ENCODE measurements around the gene PPP1R1B.

PPP1R1B gene

DNA sequence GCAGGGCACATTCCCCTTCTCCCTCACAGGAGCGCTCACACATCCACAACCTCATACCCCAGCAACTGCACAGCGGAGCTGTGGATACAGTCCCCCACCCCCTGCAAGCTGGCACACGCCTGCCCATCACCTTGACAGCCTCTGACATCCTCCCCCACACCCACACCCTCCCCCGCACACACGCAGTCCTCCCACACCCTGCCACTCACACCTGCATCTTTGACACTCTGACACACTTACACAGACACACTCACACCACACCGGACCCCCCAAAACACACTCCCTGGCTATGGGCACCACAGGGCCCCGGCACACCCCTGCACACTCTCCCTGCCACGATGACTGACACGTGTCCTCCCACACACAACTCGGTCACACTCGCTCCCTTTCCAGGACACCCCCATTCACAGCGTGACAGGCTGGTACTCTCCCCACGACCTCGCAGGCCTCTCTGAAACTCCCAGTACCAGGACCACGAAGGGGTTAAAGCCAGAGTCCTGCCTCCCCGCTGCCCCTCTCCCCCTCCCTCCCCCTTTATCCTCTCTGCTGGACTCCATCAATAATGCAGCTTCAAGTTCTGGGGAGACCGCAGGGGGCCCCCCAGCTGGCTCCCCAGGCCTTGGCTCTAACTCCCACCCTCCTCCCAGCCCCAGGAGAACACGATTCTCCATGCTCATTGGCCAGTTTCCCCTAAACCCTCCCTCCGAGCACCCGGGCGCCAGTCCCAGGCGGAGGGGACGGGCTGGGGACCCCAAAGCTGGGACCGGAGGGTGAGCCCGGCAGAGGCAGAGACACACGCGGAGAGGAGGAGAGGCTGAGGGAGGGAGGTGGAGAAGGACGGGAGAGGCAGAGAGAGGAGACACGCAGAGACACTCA lies at the start of gene PPP1R1B:
Gene PPP1R1B (plus strand): TSS at position 782 of the 876 bp plus-strand sequence. CDS start 441 bp downstream, outside the sequence.
- TF ChIP-seq, protein P1, sequence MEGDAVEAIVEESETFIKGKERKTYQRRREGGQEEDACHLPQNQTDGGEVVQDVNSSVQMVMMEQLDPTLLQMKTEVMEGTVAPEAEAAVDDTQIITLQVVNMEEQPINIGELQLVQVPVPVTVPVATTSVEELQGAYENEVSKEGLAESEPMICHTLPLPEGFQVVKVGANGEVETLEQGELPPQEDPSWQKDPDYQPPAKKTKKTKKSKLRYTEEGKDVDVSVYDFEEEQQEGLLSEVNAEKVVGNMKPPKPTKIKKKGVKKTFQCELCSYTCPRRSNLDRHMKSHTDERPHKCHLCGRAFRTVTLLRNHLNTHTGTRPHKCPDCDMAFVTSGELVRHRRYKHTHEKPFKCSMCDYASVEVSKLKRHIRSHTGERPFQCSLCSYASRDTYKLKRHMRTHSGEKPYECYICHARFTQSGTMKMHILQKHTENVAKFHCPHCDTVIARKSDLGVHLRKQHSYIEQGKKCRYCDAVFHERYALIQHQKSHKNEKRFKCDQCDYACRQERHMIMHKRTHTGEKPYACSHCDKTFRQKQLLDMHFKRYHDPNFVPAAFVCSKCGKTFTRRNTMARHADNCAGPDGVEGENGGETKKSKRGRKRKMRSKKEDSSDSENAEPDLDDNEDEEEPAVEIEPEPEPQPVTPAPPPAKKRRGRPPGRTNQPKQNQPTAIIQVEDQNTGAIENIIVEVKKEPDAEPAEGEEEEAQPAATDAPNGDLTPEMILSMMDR (IDR thresholded peaks at IDR 0.05; ENCODE audit: insufficient read depth, missing control alignments) = no peak
- FAIRE-seq (no peak), DNase-seq (ENCODE audit: insufficient read length, low spot score) (no peak)

DNA sequence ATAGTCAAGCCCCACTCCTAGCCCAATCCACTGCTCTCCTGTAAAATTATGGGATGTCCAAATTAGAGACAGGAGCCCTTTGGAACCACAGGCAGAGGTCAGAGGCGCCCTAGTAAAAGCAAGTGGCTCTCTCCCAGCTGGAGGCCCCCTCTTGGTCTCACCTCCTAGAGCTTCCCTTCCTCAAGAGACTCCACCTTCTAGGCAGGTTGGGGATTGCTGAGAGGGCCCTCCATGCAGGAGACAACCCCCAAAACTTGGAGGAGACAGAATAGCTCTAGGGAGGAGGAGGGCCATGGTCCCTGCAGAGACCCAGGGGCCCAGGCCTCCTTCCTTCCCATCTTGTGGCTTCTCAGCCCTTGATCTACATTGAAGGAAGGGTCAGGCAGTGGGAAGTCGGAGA lies 48.5 kb upstream of the PPP1R1B start:
- DNase-seq (ENCODE audit: insufficient read length, low spot score) = no peak
- FAIRE-seq = no peak
- TF ChIP-seq, protein P1 (IDR thresholded peaks at IDR 0.05; ENCODE audit: insufficient read depth, missing control alignments) = no peak

DNA sequence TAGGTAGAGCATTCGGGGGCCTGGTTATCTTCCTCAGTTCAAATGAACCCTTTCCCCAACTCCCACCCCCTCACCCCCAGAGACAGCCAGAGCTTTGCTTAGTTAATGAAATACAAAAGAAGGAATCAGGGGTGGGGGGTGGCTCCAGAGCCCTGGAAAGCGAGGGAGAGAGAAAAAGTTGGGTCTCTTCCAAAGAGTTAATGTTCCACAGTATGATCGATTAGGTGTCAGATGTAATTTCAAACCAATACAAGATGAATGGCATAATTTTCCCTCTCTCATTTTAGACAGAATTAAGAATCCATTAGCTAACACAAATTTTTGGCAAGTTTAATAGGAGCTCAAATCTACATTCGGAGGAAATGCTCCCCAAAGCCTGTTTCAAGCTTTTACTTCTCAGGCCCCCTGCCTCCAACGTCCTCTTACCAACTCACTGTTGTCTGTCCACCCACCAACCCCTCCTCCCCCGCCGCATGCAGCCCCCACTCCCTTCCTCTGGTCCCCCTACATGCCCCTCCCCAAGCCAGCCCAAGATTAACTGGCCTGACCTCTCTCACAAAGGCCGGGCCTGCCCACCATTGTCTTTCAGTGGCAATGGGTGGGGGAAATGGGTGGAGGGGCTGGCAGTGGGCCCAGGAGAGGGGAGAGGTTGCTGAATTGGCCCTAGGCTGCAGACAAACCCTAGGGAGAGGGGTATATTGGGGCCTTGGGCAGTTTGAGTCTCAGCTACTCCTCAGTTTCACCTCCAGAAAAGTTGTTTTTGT lies 47.3 kb upstream of the PPP1R1B start:
- FAIRE-seq (no peak), DNase-seq (ENCODE audit: insufficient read length, low spot score) (no peak)
- TF ChIP-seq, protein P1 (IDR thresholded peaks at IDR 0.05; ENCODE audit: insufficient read depth, missing control alignments) = no peak

DNA sequence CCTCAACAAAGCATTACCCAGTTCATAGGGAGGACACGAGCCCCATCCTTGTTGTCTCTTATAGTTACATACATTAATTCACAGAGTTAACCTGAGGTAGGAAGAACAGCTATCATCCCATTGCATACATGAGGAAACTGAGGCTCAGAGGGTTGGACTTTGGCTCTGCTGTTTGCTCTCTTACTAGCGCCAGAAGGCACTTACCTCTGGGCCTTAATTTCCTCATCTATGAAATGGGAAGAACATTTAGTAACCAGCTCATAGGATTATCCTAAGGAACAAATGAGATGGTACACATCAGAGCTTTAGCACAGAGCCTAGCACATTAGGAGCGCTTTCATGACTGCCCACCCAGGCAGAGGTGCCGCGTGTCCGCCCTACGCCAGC lies 46.7 kb upstream of the PPP1R1B start:
- TF ChIP-seq, protein P1 (IDR thresholded peaks at IDR 0.05; ENCODE audit: insufficient read depth, missing control alignments) = no peak
- FAIRE-seq (no peak), DNase-seq (ENCODE audit: insufficient read length, low spot score) (no peak)

DNA sequence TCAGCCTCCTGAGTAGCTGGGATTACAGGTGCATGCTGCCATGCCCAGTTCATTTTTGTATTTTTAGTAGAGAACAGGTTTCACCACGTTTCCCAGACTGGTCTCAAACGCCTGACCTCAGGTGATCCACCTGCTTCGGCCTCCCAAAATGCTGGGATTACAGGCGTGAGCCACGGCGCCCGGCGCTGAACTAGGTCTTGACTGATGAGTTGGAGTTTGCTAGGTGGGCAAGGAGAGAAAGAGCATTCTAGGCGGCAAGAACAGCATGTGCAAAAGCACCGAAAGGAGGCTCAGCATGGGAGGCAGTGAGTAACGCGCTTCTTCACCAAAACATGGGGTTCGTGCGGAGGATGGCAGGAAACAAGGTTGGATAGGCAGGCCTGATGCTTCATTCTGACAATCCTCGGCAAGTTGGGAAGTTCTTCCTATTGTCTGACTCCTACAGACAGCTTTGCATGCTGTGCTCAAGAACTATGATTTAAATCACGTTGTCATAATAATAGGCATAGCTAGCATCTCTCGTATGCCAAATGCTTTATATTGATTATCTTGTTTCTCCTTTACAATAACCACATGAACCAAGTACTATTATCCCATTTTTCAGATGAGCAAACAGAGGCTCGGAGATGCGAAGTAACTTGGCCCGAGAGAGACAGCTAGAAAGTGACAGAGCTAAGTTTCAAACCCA lies 45.5 kb upstream of the PPP1R1B start:
- FAIRE-seq = no peak
- TF ChIP-seq, protein P1 (IDR thresholded peaks at IDR 0.05; ENCODE audit: insufficient read depth, missing control alignments) = no peak
- DNase-seq (ENCODE audit: insufficient read length, low spot score) = no peak

DNA sequence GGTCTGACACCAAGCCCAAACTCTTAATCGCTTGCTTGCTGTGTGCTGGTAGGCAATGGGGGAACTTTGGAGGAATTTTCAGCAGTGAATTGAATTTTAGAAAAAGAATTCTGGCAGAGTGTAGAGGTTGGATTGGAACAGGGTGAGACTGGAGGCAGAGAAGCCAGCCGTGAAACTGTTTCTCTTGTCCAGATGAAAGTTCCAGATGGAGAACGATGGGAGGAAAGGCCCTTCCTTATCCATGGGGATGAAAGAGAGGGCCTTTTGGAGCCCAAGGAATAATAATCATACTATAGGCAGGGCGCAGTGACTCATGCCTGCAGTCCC lies 45.0 kb upstream of the PPP1R1B start:
- TF ChIP-seq, protein P1 (IDR thresholded peaks at IDR 0.05; ENCODE audit: insufficient read depth, missing control alignments) = no peak
- DNase-seq (ENCODE audit: insufficient read length, low spot score) (no peak), FAIRE-seq (no peak)

All from D721Med (cell line).